Cerebellar nuclear complex (tissue), 1 donor: Measurements from ENCODE around the gene TUBB2A.
"Not testable (repeated sequence)": the region's sequence is repeated elsewhere in the genome, so short reads cannot be mapped to it uniquely, and the experiment has no call there.

Experiments used
- DNase-seq, 2 experiments: peaks; one replicate each; lab custom pipeline; 2025; lab: John Stamatoyannopoulos, UW

TUBB2A gene

DNA sequence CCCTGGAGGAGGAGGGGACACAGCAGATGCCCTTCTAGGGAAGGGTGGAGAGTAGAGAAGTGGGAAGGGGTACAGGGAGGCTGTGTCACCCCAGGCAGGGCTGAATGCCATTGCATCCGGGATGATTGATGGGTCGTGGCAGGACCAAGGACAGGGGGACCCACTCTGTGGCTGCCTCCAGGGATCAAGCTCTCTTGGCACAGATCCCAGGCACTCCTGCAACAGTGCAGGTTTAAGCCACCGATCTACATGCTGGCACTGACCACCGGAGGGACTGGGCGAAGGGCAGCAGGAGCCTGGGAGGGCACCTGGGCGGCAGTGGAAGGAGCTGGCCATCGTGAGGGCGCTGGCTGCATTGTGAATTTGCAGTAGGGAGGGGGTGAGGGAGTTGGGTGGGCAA is 22.6 kb upstream of the TUBB2A start:
- DNase-seq = not testable (repeated sequence)

DNA sequence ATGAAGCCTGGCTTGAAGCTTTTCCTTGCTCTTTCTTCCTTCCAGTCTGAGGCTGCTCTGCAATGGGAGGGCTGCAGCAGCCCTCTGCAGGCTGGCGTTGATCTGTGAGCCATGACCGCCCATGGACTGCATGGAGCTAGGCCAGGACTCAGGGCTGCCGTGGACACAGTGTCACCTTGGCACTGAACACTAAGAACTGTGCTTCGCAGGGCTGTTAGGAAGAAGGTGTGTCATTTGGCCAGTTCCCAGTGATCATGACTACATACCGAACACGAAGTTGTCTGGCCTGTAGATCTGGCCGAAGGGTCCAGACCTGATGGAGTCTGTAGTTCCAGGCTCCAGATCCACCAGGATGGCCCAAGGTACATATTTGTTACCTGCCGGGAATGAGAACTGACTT is 21.3 kb upstream of the TUBB2A start:
- not testable (repeated sequence) for DNase-seq

DNA sequence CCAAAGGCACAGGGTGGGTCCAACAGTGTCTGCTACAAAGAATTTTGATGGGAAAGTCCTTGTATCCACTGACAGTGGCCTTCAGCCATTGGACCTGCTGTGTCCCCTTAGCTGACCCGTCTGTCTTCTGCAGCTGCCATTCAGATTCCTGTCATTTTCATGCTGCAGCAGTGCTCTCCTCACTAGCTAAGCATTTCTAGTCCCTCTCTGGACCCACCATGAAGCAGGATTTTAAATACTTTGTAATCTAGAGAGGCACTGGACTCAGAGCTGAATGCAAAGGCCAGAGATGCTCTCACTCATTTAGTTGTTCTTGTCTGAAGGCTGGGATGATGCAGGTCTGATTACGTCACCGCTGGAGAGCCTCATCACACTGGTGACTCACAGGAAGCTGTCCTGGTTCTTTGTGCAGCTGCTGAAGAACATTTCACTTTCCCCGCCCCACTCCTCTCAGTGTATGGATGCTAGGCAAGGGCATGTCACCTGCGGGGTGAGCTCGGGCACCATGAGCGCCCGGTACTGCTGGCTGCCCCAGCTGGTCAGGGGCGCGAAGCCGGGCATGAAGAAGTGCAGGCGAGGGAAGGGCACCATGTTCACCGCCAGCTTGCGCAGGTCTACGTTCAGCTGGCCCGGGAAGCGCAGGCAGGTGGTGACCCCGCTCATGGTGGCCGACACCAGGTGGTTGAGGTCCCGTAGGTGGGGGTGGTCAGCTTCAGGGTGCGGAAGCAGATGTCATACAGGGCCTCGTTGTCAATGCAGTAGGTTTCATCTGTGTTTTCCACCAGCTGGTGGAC is 19.4 kb upstream of the TUBB2A start:
- DNase-seq = no peak

DNA sequence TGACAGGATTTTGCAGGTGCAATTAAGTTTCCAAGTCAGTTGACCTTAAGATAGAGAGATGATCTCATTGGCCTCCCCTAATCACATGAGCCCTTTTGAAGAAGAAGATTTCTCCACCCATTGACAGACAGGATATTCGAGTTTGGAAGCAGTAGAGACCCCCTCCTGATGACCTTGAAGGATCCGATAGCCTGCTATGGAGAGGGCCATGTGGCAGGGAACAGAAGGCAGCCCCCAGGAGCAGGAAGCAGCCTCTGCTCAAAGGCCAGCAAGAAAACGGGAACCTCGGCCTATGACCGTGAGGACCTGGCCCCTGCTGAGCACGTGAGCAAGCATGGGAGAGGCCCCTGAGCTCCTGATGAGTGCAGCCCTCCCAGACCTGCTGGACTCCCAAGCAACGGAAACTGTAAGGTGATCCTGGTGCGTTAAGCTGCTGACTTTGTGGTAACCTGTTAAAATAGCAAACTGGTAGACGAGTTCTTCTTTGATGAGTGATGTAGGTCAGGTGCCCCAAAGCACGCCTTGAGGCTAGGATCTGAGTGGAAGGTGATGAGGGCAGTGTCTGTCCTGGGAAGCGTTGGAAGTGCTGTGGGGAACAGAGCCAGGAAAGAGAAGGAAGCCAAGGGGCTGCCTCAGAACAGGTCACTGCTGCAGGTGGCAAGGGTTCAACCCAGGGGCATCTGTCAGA is 18.5 kb upstream of the TUBB2A start:
- no peak for DNase-seq

DNA sequence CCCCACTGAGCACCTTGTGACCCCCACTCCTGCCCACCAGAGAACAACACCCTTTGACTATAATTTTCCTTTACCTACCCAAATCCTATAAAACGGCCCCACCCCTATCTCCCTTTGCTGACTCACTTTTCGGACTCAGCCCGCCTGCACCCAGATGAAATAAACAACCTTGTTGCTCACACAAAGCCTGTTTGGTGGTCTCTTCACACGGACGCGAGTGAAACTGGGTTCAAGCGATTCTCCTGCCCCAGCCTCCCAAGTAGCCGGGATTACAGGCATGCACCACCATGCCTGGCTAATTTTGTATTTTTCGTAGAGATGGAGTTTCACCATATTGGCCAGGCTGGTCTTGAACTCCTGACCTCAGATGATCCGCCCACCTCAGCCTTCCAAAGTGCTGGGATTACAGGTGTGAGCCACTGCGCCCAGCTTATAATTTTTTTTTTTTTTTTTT is 16.3 kb upstream of the TUBB2A start:
- DNase-seq = not testable (repeated sequence)

DNA sequence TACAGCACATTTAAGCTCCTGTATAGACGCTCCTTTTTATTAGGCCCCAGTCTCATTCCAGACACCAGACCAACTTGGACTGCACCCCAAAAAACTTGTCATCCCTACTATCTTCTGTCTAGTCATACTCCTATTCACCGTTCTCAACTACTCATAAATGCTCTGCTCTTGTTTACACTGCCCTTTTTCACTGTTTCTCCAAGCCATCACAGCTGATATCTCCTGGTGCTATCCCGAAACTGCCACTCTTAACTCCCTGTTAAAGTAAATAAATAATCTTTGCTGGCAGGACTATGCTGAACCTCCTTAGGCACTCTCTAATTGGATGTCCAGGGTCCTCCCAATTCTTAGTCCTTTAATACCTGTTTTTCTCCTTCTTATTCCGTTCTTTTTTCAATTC is 15.4 kb upstream of the TUBB2A start:
- not testable (repeated sequence) for DNase-seq

DNA sequence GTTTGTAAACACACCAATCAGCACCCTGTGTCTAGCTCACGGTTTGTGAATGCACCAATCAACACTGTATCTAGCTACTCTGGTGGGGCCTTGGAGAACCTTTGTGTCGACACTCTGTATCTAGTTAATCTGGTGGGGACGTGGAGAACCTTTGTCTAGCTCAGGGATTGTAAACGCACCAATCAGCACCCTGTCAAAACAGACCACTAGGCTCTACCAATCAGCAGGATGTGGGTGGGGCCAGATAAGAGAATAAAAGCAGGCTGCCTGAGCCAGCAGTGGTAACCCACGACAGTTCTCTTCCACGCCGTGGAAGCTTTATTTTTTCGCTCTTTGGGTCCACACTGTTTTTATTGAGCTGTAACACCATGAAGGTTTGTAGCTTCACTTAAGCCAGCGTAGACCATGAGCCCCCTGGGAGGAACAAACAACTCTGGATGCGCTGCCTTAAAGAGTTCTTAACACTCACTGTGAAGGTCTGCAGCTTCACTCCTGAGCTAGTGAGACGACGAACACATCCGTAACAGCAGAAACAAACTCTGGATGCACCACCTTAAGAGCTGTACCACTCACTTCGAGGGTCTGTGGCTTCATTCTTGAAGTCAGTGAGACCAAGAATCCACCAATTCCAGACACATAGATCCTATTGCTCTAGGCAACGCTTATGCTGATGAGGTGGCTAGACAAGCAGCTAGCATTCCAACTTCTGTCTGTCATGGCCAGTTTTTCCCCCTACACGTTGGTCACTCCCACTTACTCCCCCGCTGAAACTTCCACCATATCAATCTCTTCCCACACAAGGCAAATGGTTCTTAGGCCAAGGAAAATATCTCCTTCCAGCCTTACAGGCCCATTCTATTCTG is 14.2 kb upstream of the TUBB2A start:
- not testable (repeated sequence) for DNase-seq

DNA sequence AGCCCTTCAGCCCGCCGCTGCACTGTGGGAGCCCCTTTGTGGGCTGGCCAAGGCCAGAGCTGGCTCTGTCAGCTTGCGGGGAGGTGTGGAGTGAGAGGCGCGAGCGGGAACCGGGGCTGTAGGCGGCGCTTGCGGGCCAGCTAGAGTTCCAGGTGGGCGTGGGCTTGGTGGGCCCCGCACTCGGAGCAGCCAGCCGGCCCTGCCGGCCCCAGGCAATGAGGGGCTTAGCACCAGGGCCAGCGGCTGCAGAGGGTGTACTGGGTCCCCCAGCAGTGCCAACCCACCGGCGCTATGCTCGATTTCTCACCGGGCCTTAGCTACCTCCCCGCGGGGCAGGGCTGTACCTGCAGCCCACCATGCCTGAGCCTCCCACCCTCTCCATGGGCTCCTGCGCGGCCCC is 13.3 kb upstream of the TUBB2A start:
- not testable (repeated sequence) for DNase-seq

DNA sequence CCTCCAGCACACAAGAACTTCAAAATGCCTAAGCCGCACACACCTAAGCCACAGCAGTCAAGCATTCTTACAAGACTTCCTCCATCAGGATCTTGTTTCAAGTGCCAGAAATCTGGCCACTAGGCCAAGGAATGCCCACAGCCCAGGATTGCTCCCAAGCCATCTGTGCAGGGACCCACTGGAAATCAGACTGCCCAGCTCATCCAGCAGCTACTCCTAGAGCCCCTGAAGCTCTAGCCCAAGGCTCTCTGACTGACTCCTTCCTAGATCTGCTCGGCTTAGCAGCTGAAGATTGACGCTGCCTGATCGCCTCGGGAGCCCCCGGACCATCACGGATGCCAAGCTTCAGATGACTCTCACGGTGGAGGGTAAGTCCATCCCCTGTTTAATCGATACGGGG is 10.7 kb upstream of the TUBB2A start:
- DNase-seq = not testable (repeated sequence)

DNA sequence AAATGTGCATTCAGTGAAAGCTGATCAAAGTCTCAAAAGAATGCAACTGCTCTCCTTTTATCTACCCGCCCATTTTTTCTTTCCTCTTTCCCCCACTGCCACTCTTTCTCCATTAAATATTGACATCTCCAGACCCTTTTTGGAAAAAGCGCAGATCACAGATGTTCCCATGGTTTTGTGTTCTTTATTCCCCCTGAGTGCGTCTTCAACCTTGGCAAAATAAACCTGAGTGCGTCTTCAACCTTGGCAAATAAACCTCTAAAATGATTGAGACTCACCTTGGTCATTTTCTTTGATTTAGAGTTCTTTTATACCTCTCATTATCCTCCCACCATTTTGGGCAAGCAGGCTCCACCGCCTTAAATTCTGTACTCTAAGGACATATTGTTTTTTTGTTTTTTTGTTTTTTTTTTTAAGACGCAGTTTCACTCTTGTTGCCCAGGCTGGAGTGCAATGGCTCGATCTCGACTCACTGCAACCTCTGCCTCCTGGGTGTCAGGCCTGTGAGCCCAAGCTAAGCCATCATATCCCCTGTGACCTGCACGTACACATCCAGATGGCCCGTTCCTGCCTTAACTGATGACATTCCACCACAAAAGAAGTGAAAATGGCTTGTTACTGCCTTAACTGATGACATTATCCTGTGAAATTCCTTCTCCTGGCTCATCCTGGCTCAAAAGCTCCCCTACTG is 9.3 kb upstream of the TUBB2A start:
- not testable (repeated sequence) for DNase-seq

DNA sequence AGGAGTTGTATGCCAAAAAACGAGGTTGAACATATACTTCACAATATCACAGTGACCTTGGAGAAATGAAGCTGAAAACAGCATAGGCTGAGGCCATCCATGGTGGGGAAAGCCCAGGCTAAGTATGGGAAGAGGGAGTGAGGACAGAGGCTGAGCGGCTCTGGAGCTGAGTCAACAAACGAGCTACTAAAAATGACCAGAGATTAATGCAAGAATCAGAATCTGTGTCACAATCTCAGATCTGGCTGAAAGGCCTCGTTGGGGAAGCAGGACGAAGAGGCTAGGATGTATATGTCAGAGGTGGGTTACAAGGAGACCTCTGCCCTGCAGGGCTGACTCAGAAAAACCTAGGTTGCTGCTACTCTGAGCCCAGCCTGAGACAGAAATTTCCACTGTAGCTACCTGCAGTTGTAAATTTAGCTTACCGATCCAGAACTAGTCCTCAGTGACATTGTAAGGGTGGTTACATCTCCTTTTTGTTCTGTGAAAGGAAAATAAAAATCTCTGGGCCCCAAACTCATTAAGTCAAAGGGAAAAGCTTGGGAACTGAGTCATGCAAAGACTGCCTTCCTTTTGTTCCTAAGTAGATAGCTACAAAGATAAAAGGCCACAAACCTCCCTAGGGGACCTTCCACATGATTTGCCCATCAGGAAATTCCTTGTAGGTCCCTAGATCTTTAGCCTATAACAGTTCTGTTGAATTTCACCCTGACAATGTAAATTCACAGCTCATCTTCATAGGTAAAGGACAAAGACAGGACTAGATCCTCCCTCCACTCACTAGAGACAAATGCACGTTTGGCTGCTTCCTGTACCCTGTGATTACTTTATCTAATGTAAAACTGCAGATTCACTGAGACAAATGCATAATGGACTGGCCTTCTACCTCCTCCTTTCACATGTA is 8.5 kb upstream of the TUBB2A start:
- no peak for DNase-seq

DNA sequence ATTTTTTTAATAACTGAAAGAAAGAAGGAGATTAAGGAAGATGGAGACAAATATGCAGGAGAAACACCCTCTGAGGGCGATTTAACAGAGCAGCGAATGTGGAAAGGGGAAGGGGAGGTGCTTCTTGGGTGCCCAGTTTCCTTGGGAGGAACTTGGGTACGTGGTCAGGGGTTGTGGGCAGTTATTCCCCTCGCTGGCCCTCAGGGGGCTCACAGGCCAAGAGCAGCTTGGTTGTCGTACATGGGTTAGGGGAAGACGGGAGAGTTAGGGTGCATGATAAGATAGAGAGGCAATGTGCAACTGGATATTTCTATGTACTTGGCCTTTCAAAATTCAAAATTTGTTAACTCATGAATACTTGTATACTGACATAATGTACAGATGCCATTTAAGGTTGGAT is 7.0 kb upstream of the TUBB2A start:
- no peak for DNase-seq

DNA sequence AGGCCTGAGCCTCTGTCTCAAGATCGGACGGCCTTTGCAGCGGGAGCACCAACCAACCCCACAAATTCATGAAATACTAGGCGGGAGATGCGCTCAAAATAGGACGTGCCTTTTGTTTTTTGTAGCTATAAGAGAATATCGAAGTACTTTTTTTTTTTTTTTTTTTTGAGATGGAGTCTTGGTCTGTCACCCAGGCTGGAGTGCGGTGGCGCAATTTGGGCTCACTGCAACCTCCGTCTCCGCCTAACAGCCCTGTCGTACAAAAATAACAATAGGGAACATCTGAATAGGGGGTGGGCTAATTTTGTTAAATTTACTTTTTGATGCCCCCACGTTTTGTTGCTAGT is 5.9 kb upstream of the TUBB2A start:
- DNase-seq = peak in 1 of 2 experiments; percentile 28

DNA sequence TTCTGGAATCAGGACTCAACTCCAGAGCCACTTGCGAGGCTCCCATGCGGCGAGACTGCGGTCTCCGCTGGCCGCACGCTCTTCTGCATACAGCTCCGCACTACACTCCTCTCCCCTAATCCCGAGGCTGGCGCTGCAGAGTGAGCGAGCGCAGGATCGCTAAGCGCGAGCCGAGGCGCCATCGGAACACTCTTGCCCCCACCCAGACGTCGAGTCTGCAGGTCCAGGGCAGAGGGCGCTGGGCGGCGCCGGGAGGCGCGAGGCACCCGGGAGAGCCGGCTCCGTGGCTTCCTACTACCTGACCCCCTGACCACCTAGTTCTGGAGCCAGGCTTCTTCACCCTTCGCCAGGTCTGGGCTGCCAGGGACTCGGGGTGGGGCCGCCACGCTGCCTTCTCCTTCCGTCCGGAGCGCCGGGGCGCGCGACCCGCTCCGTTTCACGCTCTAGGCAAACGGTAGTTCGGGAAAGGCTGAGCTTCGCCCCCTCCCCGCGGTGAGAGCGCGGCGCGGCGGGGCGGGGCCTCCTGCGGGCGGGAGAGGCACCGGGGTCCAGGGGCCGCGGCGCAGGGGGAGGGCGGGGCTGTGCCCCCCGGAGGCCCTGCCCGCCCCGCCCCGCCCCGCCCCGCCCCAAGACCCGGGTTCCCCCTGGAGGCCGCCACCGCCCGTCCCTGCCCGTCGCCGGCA is 5.4 kb upstream of the TUBB2A start:
- DNase-seq = peak in 1 of 2 experiments; percentile 28

DNA sequence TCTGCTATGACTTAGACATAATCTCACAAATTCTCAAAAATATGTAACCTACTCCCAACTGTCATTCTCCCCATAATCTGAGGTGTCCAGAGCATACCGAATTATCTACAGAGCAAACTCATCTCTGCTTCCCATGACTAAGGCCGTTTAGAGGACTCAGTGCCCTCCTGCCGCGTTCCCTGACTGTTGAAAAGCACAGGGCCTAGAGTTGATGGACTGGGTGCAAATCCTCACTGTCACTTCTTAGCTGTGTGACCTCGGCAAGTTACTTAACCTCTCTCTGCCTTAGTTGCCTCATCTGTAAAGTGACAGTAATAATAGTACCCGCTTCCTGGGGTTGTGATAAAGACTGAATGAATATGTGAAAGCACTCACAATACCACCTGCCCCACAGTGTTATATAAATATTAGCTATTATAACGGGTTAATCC is 4.7 kb upstream of the TUBB2A start:
- no peak for DNase-seq

DNA sequence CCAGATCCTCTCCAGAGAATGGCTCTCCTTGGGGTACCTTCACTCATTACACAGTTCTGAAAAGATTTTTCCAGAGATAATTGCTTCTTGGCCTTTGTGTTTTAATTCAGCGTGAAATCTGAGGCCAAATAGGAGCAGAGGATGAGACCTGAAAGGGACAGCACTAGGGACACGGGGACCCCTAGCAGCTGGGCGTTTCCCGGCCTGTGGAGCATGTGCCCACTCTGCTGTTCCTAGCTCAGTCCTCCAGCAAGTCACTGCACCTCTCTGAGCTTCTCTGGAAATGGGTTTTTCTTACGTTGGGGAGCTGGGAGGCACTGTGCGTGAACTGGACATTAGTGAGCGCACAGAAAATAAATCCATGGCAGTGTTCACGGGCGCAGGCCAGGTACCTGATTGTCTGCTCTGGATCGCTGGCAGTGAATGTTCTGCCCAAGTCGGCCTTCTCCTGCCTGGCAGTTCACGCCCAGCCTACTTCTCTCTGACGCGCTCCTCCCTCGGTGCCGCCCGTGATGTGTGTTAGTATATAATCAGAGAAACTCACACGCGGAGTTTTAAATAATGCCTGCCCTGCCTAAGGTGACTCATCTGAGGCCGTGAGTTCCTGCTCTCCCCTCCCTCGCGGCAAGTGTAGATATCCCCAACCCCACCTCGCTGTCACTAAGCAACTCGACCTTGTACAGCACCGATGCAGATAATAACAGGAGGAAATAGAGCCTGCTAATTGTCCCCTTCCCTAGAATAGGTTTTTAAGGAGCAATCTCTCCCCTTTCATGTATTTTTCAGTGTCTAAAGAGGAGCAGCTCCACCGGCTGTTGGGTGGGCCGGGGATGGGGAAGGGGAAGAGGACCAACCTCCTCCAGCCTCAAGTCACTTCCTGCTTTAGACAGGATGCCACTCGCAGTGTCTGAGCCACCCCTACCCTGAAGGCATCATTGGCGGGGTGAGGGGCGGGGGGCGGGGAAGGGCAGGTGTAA is 2.7 kb upstream of the TUBB2A start:
- no peak for DNase-seq

DNA sequence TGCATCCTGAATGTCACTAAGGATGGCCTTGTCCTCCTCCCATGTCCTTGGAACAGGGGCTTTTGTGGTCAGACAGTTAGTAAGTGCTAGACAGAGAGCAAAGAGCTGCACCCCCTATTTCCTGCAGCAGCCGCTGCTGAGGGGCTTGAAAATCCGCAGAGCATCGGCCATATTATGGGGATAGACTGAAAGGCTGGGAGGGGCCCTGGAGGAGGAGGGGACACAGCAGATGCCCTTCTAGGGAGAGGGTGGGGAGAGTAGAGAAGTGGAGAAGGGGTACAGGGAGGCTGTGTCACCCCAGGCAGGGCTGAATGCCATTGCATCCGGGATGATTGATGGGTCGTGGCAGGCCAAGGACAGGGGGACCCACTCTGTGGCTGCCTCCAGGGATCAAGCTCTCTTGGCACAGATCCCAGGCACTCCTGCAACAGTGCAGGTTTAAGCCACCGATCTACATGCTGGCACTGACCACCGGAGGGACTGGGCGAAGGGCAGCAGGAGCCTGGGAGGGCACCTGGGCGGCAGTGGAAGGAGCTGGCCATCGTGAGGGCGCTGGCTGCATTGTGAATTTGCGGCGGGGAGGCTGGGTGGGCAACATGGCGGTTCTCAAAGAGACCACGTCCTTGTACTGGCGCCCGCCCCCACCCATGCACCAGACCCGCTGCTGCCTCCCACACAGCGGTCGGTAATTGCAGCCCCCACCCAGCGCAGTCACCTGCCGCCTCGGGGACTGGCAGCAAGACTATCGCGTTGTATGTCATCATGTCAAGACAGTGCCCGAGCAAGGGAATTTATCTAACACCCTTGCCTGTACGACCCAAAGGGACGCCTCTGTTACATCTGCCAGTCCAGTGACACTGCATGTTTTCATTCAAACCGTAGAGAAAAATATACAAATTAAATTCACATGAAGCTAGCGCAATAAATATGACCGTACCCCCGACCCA is 887 bp downstream of the TUBB2A start:
- not testable (repeated sequence) for DNase-seq

DNA sequence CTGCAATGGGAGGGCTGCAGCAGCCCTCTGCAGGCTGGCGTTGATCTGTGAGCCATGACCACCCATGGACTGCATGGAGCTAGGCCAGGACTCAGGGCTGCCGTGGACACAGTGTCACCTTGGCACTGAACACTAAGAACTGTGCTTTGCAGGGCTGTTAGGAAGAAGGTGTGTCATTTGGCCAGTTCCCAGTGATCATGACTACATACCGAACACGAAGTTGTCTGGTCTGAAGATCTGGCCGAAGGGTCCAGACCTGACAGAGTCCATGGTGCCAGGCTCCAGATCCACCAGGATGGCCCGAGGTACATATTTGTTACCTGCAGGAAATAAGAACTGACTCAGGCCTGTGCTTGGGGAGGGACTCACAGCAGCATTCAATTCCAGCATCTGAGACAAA is 1.9 kb downstream of the TUBB2A start:
- DNase-seq = peak in 1 of 2 experiments; percentile 57
